Epidermal melanocyte (primary cell): ENCODE measurements around the gene TCAP.

ENCODE experiments used
- DNase-seq: peaks from one replicate; pipeline ENCODE4 v3.0.0; 2011; ENCODE audit warnings: low spot score; ENCODE audit not compliant: insufficient read length

Gene TCAP, protein sequence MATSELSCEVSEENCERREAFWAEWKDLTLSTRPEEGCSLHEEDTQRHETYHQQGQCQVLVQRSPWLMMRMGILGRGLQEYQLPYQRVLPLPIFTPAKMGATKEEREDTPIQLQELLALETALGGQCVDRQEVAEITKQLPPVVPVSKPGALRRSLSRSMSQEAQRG

DNA sequence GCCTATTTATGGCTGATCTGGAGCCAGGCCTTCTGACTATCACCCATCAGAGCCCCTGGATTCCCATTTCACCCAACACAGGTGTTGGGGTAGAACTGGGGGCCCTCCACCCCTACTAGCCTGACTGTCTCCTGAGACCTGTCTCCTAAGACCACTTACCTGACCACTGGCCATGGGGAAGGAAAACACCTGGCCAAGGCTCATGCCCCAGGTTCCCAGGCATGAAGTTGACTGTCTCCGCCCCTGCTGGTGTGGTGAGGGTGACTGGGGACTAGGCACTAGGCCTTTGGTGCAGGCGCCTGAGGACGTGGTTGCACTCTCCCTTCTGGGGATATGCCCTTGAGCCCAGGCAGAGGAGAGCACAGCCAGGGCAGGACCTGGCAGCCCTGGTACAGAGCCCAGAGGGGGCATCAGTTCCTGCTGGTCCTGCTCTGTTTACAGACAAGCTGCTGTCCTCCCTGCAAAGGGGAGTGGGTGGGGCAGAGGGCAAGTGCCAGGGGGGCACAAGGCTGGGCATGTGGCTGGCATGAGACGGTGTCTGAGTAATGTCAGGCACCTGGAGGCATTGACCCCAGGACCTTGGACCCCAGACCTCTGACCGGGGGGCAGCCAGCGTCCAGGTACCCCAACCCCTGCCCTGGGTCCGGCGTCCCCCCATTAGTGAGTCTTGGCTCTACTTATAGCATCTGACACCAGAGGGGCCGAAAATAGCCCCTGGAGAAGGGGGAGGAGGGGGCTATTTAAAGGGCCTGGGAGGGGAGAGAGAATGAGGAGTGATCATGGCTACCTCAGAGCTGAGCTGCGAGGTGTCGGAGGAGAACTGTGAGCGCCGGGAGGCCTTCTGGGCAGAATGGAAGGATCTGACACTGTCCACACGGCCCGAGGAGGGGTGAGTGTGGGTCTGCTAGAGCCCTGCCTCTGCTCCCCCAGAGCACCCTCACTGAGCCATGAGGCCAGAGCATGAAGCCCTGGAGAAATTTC lies at the start of gene TCAP:
Gene TCAP (plus strand): TSS at position 769 of the 981 bp plus-strand sequence. CDS start 11 bp downstream, at position 780.
- DNase-seq, result no peak

- no peak for DNase-seq
These were observed 49.7 kb upstream of the TCAP start for GRCh38 chr17:39615434-39615833.

GRCh38 chr17:39617100-39617445 lies 48.1 kb upstream of the TCAP start:
- DNase-seq, result no peak

DNA sequence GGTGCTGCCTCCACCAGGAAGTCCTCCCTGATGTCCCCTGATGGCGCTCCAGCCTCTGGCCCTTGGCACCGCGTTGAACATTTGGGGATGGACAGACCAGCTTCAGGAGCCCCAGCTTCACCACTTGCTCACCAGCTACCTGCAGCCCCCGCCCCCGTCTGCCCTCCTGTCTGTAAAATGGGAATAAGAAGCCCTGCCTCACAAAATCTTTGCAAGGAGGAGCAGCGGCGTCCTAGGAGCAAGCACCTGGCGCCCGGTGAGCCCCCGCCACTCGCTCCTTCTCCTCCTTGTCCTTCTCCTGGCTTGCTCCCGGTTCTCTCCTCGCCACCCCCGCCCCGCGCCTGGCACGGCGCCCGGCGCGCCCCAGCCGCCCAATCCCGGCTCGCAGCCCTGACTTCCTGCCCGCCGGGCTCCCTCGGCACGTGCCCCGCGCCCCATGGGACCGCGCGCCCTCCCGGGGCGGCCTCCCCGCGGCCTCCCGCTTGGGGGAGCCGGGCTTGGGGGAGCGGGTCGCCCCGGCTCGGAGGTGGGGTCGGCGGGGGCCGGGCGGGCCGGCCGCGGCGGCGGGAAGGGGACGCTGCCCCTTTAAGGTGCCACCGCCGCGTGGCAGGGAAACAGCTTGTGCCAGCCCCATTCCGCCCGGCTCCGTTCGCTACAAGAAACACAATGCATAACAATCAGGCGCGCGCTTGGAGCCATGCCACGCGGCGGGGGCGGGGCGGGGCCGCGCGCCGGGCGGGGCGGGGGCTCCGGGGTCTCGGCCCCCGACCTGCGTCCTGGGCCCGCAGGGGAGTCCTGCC lies 47.5 kb upstream of the TCAP start:
- peak; percentile 86 for DNase-seq

- no peak for DNase-seq
These were observed 46.8 kb upstream of the TCAP start for GRCh38 chr17:39618246-39618913.

- DNase-seq, result no peak
These were observed 46.0 kb upstream of the TCAP start for GRCh38 chr17:39618956-39619785.

GRCh38 chr17:39619786-39620101 lies 45.4 kb upstream of the TCAP start:
- DNase-seq, result no peak

DNA sequence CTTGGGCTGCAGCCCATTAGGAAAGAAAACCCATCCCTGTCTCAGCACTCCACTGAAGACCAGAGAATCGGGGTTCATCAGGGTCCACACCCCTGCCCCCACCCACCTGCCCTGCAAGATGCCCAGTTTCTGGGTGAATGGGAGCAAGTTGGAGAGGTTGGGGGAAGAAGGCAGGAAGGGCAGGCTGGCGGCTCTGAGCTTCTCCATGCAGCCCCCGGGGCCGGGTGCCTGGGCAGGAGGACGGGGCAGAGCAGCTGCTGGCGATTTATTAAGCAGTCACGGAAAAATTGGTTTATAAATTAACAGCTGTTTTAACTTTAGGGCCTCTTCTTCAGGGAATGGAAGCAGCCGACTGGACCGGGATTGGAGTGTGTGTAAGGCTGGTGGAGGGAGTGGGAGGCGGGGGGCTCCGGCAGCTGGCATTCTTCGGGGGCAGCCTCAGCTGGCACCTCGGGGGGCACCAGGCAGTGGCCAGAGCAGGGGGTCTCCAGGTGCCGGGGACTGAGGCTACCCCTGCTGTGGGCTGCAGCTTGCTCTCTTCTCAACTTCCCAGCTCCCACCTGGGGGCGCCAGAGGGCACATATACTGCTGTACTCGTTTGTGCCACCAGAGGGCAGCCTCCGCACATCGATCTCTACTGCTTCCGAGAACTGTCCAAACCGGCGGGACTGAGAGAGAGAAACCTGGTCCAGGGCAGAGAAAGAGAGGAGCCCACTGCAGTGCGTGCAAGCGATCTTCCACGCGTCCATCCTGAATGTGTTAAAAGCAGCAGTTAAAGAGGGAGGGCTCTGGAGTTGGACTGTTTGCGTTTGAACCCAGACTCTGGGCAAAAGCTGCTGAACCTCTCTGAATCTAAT lies 43.4 kb upstream of the TCAP start:
- peak; percentile 90 for DNase-seq

GRCh38 chr17:39622380-39623006 lies 42.7 kb upstream of the TCAP start:
- no peak for DNase-seq

DNA sequence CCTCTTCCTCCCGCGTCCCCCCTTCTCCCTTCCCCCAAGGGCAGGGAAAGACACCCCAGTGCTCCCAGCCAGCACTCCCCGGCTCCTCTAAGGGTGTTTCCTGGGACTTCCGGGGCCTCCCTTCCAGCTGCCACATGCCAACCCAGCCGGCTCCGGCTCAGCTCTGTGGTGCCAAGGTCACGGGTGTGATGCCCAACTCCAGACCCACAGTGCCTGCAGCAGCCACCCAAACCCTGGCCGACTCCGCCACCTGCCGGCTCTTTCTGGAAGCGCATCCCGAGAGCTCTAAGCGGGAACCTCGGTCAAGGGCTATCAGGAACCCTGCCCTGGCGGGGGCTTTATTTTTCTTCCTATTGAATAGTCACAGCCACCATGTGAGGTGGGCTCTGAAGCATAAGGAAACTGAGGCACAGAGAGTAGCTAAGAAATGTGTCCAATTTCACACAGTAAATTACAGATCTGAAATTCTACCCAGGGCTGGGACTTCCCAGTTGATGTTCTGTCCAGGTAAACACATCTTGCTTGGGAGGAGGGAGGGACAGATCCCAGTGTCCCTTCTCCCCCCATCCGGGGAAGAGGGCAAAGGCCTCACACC lies 41.7 kb upstream of the TCAP start:
- peak; percentile 90 for DNase-seq

- DNase-seq, result no peak
These were observed 40.8 kb upstream of the TCAP start for GRCh38 chr17:39624313-39624712.

DNA sequence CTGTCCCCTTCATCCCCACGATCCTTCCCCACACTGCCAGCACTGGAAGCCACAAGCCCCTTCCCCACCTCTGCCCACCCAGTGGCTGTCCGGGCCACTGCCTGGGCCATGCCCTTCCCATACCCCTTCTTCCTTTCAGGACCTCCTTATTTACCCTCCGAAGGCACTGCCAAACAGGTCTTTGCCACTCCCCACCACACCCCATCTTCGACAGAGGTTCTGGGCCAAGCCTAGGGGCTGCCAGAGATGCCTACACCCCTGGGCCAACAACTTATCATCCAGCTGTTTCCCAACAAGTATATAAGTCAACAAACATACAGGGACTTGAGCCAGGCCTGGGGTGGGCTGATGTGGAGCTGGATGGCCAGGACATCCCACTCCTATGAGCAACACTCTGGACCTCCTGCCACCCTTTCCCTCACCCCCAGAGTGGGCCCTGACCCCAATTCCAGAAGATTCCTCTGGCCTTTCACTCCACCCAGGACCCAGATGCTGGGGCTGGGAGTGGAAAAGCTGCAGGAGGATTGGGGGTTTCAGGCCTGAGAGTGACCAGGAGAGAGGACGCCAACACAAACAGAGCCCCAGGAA lies 39.9 kb upstream of the TCAP start:
- DNase-seq, result no peak

- no peak for DNase-seq
These were observed 38.7 kb upstream of the TCAP start, which contains the start of gene PPP1R1B for GRCh38 chr17:39626171-39627046. Gene PPP1R1B (plus strand): TSS chr17:39626952. CDS start chr17:39627393, 441 bp downstream.

- no peak for DNase-seq
These were observed 38.0 kb upstream of the TCAP start for GRCh38 chr17:39627047-39627711.

GRCh38 chr17:39627712-39628516 lies 37.2 kb upstream of the TCAP start:
- DNase-seq, result no peak
